GM21526 (cell line): ENCODE measurements around the gene KIFBP.
"Not testable (repeated sequence)": the region's sequence is repeated elsewhere in the genome, so short reads cannot be mapped to it uniquely, and the experiment has no call there.

ENCODE experiments used
- ATAC-seq: cut with Tn5 transposase; IDR thresholded peaks from one replicate; pipeline ENCODE4 v1.9.1; 2021; ENCODE audit warnings: moderate library complexity; ENCODE audit not compliant: unreplicated experiment, low FRiP score

KIFBP gene

DNA sequence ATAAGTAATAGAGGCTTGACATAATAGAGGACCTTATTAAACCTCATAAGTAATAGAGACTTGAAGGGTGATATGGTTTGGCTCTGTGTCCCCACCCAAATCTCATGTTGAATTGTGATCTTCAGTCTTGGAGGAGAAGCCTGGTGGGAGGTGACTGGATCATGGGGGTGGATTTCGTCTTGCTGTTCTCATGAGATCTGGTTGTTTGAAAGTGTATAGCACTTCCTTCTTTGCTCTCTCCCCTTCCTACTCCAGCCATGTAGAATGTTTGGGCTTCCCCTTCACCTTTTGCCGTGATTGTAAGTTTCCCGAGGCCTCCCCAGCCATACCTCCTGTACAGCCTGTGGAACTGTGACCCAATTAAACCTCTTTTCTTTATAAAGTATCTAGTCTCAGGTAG is 8.6 kb downstream of the KIFBP start:
- peak; percentile 25 for ATAC-seq

DNA sequence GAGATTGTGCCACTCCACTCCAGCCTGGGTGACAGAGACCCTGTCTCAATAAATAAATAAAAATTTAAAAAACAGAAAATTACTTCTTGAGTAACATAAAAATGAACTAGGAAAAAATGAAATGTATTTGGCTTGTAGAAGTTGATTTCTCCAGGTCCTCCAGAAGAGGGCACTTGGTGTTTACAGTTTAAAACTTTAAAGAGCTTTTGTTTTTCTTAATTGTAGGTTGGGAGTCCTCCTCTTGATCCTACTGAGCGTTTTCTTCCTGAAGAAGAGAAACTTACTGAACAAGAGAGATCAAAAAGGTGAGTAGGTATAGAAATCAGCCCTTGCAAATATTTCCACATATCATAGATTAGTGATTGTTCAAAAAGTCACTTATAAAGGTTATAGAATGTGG is 16.2 kb downstream of the KIFBP start:
- ATAC-seq = no peak

GRCh38 chr10:69005704-69006485 is 17.3 kb downstream of the KIFBP start:
- ATAC-seq = no peak

GRCh38 chr10:69007260-69007659 is 18.7 kb downstream of the KIFBP start:
- no peak for ATAC-seq

GRCh38 chr10:69009360-69009759 is 20.8 kb downstream of the KIFBP start:
- no peak for ATAC-seq

GRCh38 chr10:69010151-69010640 is 21.6 kb downstream of the KIFBP start:
- no peak for ATAC-seq

DNA sequence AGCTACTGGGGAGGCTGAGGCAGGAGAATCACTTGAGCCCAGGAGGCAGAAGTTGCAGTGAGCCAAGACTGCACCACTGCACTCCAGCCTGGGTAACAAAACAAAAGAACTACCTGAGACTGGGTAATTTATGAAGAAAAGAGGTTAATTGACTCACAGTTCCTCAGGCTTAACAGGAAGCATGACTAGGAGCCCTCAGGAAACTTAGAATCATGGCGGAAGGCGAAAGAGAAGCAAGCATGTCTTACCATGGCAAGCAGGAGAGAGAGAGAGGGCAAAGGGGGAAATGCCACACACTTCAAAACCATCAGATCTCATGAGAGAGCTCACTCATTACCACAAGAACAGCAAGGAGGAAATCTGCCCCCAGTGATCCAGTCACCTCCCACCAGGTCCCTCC is 24.2 kb downstream of the KIFBP start:
- not testable (repeated sequence) for ATAC-seq

GRCh38 chr10:69014171-69014570 is 25.6 kb downstream of the KIFBP start:
- no peak for ATAC-seq

- ATAC-seq = no peak
These were observed 30.0 kb downstream of the KIFBP start for GRCh38 chr10:69018613-69019012.

DNA sequence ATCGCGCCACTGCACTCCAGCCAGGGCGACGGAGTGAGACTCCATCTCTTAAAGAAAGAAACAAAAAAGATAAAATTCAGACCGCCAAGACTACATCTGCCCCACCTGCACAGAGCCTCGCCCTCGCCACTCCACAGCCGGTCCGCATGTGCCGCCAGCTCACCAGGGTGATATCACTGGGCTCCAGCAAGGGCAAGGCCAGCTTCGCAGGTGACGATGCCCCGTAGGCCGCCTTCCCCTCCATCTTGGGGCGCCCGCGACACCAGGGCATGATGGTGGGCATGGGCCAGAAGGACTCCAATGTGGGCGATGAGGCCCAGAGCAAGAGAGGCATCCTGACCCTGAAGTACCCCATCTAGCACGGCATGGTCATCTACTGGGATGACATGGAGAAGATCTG is 34.0 kb downstream of the KIFBP start:
- no peak for ATAC-seq

DNA sequence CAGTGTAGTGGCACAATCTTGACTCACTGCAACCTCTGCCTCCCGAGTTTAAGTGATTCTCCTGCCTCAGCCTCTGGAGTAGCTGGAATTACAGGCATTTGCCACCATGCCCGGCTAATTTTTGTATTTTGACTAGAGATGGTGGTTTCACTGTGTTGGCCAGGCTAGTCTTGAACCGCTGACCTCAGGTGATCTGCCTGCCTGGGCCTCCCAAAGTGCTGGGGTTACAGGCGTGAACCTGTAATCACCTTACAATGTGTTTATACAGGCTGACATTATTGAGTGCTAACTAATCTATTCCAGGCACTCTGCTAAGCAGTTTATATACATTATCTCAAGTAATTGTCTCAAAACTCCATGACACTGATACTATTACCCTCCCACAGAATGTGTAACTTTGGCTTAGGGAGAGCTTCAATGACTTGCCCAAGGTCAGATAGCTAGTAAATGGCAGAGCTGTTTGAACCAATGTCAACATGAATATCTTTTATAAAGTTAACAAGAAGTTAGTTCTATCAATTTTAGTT is 36.8 kb downstream of the KIFBP start:
- ATAC-seq = no peak

- no peak for ATAC-seq
These were observed 44.7 kb downstream of the KIFBP start for GRCh38 chr10:69033256-69033655.

- no peak for ATAC-seq
These were observed 48.9 kb downstream of the KIFBP start for GRCh38 chr10:69037489-69037888.

DNA sequence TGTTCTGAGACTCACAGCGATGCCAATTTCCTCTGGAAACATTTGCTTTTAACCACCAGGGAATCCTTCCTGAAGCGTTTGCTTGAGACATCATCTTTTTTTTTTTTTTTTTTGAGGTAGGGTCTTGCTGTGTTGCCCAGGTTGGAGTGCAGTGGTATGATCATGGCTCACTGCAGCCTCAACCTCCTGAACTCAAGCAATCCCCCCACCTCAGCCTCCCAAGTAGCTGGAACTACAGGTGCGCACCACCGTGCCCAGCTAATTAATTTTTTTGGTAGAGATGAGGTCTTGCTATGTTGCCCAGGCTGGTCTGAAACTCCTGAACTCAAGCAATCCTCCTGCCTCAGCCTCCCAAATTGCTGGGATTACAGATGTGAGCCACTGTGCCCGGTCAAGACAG is 52.3 kb downstream of the KIFBP start:
- ATAC-seq = not testable (repeated sequence)

DNA sequence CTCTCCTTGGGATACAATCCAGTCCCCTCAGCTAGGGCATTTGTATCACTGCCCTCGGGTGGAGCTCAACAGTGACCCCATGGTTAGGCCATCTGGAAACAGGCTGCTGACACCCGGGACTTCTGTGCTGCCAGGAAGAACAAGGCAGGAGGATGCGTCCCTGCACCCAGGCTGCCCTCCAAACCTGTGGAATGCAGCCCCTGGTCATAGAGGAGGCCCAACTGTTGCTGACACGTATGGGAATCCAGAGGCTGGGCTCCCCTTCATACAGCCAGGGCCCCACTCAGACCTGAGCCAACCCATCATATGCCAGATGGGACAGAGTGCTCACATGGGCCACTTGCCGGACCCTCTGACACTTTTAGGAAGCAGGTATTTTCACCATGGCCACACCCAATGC is 53.8 kb downstream of the KIFBP start:
- no peak for ATAC-seq

- ATAC-seq = no peak
These were observed 54.2 kb downstream of the KIFBP start for GRCh38 chr10:69042838-69043237.

GRCh38 chr10:69043931-69044531 is 55.4 kb downstream of the KIFBP start:
- no peak for ATAC-seq

DNA sequence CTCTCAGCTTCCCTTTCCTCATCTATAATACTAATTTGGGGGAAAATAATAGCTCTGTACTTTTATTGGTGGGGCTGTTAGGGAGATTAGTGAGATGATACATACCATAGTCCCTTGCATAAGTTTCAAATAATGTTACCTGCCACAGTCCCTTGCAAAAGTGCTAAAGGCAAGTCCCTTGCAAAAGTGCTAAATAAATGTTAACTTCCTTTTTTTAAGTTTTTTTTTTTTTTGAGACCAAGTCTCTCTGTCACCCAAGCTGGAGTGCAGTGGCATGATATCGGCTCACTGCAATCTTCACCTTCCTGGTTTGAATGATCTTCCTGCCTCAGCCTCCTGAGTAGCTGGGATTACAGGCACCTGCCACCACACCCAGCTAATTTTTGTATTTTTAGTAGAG is 55.9 kb downstream of the KIFBP start:
- ATAC-seq = no peak

DNA sequence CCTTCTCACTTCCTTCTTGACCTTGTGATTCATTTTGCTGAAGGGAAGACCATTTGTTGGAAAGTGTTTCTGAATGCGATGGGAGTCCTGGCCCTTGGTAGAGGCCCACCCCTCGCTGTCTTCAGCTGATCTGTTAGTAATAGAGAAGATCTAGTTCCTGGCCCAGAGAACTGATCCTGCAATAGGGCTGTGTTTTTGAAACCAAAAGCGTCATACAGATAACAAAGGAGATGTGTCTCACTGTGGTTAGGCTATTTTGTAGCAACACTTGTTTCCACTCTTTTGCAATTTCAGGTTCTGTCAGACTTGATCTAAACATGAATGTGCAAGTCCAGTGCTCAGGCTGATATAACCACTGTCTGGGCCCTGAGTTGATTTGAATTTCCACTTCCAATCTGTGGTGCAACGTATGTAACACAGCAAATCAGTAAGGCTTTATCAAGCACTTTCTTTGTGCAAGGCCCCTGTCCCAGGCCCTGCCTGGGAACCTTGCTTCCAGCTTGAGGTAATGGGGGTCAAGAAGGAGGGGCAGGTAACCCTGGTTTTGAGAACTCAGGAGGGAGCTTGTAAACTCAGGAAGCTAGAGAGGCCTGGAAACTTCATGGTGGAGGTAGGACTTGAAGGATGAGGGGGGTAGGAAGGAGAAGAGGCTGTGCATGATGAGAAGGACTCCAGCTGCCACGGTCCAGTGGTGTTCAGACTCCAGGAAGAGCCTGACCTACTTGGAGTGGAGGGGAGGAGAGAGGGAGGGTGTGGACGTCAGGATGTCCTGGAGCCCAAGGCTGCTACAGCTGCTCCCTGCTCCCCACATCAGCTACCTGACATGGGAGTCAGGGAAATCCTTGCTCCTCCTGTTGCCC is 57.1 kb downstream of the KIFBP start:
- peak; percentile 54 for ATAC-seq

DNA sequence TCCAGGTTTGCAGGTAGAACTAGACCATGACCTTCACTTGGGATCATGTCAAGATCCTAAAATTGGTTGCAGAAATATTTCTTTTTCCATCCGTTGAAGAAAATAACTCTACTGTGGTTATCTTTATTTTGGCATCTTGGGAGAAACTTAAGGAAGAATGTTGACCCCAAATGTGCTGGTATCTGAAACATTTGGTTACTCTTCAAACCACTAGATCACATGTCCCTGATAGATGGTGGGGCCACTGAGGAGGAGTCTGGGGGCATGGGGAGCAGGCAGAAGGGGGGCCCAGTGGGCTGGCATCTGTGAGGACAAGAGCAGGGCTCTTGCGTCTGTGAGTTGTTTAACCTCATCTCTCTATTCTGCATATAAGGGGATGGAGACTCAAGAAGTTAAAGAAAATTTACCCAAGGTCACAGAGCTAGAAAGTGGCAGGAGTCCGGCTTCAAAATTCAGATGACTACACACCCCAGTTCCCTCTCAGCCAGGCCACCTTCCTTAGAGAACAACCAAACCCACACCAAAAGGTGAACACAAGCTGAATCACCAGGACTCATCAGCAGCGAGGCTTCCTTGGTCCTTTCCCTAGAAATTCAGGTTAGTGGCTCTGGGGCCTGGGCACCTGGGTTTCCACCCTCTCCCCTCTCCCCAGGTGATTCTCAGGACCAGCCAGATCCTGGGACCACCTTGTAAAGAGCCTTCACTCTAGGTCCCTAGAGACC is 58.7 kb downstream of the KIFBP start:
- ATAC-seq = no peak
